NCI-H446 treated with DMSO at 0.1 percent for 48 hours (cell line): ENCODE measurements around the gene GPSM3.
"Not testable (repeated sequence)": the region's sequence is repeated elsewhere in the genome, so short reads cannot be mapped to it uniquely, and the experiment has no call there.

Experiments
- DNase-seq: peaks from one replicate; lab custom pipeline; 2025; lab: John Stamatoyannopoulos, UW

GPSM3 gene

DNA sequence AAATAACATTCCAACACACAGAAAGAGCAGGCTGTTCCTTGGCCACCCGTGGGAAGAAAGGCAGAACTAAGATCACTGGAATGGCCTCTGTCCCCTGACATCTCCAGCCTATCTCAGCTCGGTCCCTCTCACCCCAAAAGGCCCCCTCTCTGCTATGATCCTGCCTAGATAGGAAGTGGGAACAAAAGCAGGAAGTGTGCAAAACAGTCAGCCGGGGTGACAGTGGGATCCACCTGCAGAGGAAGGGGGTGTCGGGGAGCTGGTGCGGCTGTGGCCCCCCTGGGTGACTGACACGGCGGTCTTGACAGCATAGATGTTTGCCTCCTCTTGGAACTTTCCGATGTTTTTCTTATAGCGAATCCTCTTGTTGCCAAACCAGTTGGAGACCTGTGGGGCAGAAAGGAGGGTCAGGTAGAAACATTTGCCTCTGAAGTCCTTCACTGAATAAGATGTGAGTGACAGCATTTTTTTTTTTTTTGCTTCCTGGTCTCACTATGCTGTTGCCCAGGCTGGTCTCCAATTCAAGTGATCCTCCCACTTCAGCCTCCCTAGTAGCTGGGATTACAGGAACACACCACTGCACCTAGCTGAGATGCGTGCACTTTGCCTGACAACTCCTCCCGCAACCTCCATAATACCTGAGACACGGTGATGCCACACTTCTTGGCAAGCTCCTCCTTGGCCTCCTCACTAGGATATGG lies 5.3 kb downstream of the GPSM3 start:
- DNase-seq, result no peak

DNA sequence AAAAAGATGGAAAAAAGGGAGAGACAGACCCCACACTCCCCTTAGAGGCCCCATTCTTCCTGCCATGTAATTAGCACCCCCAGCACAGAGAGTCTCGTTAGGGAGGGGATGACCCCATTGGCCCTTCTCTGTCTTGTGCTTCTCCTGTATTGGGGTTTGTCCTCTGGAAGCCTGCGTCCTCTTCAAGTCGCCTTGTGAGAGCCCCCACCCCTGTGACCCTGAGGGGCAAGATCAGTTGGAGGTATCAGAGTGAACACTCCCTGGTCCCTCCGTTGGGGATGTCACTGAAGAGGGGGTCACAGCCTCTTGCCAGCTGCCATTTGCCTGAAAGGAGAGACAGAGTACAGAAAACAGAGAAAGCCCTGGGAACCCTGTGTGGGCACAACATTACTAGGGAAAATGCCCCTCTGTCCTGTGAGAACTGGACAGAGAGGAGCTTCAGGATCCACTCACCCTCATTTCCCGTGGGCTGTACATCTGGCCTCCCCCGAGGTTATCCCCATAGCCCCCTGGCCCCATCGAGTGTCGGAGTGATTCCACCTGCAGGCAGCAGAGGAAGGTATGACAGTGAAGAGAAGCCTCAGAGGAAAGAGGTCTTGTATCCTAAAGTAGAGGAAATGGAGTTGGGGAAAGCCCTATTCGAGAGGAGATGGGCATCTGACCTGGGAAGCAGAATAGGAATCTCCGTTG lies 6.1 kb downstream of the GPSM3 start:
- not testable (repeated sequence) for DNase-seq

DNA sequence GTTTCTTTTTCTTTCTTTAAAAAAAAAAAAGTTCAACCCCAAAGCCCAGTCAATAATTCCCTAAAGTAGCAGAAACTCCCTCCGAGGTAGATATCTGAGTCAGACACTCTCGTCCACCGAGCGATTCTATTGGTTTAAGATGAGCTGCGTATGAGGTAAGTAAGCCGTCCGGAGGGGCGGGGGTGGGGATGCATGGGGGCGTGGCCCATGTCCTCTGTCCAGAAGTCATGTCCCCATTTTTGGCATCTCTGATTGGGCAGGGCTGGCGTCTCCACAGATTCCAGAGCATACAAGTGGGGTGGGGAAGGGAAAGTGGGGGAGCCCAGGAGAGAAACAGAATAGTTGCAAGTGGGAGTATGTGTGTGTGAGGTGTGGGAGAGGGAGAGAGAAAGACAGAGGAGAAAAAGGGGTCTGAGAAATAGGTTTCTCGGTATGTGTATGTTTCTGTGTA lies 6.7 kb downstream of the GPSM3 start:
- not testable (repeated sequence) for DNase-seq

DNA sequence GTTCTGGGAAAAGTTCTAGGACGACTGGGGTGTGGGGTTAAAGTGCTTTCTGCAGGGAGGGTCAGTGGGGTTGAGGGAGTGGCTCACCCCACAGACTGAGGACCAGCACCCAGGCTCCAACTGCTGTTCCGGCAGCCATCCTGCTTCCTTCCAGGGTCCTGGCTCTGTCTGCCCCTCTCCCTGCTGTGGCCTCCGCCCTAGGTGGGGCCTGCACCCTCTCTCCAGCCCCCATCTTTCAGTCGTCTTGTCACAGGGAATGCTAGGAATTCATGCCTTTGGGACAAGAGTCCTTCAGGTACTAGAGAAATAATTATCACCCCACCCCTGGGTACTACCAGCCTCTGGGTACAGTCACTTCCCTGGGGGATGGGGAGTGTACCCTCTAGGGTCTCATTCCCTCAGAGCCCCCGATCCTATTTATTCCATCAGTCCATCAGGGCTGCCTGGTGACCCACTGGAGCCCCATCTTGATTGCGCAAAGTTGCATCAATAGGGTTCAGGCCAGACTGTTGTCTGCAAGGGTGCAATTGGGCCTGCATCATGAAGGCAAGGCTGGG lies 8.3 kb downstream of the GPSM3 start, which contains the start of gene AGER:
Gene AGER, minus strand, starts transcription at position 170 of the 557 bp plus-strand sequence. Its CDS starts 31 bp downstream, at position 139.
- no peak for DNase-seq

DNA sequence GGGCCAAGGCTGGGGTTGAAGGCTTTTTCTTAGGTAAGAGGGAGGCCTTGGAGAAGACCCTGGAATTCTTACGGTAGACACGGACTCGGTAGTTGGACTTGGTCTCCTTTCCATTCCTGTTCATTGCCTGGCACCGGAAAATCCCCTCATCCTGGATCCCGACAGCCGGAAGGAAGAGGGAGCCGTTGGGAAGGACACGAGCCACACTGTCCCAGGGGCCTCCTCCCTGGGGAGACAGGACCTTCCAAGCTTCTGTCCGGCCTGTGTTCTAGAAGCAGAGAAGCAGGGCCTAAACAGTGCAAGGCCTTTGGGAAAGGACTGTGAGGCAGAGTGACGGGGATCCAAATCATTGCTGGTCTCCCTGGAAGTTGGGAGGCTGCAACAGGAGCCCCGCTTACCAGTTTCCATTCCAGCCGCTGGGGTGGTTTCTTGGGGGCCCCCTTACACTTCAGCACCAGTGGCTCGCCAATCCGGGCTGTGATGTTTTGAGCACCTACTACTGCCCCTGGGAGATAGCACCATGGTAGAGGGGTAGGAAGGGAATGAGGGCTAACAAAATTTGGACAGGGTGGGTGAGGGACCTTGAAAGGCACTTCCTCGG lies 8.9 kb downstream of the GPSM3 start:
- no peak for DNase-seq

DNA sequence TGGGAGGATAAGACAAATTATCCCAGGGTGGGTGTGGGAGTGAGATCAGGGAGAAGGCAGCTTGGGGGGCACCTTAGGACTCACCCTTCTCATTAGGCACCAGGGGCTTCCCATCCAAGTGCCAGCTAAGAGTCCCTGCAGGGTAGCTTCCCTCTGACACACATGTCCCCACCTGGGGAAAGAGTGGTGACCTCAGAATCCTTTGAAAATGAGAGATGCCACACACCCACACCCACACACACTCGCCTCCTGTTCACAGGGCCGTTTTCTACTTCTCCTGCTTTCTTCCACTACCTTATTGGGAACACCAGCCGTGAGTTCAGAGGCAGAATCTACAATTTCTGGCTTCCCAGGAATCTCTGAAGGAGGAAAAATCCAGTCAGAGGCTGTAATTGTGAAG lies 9.4 kb downstream of the GPSM3 start:
- no peak for DNase-seq

DNA sequence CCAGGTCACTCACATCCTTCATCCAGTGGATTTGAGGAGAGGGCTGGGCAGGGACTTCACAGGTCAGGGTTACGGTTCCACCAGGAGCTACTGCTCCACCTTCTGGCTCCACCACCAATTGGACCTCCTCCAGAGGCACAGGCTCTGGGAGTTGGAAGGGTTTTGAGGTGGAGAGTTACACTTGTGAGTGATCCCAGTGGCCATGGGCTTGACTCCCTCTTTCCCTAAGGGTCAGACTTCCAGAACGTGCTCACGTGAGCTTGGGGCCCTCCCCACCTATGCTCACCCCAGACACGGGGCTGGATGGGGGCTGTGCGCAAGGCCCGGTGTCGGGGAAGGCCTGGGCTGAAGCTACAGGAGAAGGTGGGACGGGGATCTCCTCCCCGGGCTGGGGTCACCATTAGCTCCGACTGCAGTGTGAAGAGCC lies 9.9 kb downstream of the GPSM3 start:
- no peak for DNase-seq

DNA sequence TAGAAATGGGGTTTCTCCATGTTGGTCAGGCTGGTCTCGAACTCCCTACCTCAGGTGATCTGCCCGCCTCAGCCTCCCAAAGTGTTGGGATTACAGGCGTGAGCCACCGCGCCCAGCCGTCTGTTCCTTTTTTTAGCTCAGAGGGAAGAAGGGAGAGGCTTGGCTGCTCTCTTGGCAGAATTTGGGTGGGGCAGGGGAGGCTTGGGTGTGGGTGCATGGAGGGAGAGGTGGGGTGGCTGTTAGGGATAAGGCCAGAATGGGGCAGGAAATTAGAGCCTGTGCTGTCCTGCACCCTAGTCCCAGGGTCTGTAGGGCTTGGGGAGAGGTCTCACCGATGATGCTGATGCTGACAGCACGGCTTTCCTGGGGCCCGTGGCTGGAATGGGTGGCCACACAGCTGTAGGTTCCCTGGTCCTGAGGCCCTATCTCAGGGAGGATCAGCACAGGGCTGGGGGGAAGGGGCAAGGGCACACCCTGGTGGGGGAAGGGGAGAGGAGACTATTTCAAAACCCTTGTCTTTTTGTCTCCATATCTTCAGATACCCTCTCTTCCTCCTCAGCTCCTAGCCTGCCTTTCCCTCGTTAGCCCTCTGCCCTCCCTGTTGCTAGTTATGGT lies 10.4 kb downstream of the GPSM3 start:
- DNase-seq, result no peak

DNA sequence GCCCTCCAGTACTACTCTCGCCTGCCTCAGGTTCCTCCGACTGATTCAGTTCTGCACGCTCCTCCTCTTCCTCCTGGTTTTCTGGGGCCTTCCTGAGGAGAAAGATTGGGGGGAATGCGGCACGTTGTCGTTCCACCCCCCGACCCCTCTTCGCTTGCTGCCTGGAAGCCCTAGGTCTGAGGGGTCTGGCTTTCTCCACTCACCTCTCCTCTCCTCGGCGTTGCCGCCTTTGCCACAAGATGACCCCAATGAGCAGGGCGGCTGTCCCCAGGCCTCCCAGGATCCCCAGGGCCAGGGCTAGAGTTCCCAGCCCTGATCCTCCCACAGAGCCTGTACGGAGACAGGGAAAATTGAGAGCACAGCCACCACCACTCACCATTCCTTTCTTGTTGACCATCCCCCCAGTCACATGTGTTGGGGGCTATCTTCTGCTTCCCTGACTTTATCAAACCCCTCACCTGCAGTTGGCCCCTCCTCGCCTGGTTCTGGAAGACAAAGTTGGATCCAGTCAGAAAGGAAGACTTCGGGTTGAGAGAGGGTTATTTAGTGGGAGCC lies 11.2 kb downstream of the GPSM3 start:
- no peak for DNase-seq

DNA sequence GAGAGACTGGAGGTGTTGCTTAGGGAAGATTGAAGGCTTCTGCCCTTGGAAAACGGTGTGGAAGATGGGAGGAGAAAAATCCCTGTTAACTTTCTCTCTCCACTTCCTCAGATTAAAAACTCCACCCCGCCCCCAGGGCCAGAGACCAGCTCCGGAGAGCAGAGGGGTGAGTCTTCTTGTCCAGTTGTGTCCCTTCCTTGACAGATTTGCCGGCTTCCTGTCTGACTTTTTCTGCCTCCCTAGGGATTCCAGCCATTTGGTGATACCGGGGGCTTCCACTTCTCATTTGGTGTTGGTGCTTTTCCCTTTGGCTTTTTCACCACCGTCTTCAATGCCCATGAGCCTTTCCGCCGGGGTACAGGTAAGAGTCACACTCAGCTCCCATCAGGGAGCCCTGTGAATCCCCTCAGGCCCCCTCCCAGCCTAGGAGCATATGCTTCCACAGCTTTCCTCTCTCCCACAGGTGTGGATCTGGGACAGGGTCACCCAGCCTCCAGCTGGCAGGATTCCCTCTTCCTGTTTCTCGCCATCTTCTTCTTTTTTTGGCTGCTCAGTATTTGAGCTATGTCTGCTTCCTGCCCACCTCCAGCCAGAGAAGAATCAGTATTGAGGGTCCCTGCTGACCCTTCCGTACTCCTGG lies 12.6 kb downstream of the GPSM3 start:
- DNase-seq, result no peak

DNA sequence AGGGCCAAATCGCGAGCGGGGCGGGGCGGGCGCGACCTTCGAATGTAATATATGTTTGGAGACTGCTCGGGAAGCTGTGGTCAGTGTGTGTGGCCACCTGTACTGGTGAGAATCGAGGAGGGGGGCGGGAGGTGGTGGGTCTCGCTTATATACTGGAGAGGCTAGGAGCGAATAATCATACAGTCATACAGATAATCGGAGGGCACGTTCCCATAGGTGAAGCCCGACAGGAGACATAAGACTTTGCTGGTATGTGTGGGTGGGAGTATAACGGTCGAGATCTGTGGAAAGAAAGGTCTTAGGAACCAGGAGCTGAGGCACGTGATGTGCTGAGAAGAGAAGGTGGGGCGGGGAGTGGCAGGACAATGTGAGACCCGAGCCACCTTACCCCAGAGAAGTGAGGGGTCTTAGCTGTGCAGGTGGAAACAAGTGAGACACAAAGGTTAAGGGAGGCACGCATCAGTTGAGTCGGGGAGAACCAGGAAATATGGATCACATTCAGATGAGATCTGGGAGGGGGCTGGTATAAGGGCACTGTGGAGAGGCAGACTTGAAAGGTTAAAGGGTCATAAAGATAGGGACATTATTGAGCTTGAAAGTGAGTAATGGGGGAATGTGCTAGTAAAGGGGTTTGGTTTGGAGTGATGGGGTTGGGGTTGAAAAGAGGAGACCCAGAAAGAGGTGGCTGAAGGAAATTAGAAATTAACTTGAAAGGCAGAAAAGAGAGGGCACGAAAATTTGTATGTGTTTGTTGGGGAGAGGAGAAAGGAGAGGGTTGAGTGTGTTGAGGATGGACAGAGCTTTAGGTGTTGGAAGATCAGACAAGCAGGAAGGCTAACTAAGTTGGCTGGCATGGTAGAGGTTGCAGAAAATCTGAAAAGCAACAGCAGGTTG lies 13.6 kb downstream of the GPSM3 start:
- no peak for DNase-seq

DNA sequence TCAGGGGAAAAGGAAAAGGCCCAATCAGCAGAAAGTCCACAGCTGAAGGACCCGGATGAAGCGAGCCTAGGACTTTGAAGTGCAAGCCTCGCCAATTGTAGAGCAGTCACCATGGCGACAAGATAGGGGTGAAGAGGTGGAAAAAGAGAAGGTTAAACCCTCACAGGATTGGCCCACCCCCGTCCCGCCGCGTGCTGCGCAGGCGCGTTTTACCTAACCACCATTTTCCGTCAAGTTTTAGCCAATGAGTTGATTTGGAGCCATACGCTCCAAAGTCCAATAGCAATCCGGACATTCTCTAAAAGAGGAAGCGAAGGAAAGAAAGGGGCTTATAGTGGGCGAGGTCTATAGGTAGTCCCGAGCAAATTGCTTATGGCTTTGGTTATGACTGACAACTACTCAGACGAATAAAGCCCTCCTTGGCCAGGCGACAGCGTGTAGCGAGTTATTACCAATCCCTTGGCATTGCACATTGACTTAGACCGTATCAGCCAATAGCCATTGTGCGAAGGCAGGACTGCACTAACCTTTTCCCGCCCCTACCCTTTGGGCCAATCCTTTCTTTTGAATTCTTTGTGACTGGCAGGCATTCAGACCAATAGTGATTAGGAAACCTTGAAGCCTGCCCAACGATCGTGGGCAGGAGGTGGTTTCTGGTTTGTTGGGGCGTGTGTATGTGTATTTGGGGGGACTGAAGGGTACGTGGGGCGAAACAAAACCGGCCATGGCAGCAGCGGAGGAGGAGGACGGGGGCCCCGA lies 14.5 kb downstream of the GPSM3 start, which contains the start of gene RNF5:
Gene RNF5, plus strand, starts transcription at position 618 of the 759 bp plus-strand sequence. Its CDS starts 107 bp downstream, at position 725.
- peak; percentile 100 for DNase-seq

DNA sequence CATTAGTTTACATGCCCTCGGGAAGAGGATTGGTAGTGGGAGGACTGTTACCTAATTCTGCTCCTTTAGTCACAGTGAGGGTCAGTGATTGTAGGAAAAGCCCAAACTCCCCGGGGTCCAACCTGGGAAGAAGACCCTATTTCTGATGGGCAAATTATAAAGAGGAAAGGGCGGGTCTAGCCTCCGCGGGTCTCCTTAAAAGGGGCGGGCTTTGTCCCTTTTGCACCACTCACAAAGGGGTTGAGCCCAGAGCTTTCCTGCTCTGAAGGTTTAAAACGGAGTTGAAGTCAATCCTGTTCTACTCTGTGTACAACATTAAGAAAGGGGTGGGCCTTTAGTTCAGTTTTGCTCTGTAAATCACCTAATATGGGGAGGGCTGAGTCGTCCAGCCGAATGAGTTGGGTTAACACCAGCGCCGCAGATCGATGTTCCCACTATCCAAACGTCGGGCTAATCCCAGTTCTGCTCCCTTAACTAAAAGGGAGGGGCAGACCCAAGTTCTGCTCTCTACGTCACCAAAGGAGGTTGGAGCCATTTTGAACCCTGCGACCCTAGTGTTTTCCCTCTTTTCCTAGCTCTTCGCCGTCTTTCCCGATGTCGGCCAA lies 15.2 kb downstream of the GPSM3 start:
- DNase-seq, result peak; percentile 82

DNA sequence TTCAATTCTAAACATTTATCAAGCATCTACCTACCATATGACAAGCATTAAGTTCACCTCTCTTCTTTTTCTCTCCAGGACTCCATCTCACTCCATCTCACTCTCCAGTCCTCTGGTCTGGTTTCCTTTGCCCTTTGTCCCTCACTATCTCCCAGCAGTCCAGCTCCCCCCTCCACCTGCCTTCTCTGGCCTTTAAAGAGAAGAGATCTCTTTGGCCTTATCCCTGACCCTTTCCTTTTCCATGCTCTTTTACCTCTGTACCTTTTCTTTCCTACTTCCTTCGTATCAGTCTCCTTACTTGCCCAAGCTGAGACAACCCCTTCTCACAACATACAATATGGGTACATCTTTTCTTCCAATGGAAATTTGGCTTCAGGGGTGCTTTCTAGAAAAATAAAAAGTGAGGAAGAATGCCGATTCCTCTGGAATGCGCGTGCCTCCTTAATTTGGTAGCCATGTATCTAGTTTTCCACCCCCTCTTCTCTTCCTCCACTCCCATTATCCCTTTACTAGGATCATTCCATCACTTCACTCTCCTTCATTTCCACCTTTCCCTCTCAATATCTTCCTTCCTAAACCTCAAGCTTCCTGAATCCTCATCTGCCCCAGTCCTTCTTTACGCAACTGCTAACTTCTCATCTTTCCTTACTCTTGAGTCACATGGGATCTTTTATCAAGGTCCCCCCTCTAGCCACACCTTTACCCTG lies 15.8 kb downstream of the GPSM3 start:
- DNase-seq, result no peak

DNA sequence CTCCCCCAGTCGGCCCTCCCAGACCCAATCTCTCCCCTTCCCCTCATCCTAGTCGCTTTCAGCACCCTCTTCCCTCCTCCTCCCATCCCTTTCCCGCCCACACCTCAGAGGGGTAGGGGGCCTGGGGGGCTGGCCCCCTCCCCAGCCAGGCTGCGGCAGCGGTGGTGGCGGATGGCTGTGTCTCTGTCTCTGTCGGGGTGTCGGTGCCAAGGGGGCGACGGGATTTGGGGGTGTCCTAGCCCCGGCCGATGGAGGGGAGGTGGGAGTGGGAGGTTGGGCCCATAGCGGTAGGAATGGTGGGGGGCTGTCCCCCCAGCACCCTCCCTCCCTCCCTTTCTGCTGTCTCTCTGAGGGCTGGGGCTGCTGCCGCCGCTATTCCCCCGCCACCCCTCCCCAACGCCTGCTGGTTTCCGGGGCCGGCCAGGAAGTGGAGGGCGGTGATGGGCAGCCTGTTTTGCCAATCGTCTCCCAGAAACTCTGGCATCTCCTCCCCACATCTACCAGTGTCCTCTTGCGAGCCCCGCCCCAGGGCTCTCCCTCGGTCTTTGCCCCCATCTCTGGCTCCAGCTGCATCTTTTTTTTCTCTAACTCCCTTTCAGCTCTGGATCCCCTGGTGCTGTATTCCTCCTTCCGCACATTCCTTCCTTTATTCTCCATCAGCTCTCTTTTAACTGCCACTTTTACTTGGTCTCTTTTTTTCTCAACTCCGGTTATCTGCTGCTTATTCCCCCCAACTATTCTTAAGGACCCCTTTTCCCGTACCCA lies 16.6 kb downstream of the GPSM3 start, which contains the start of gene AGPAT1:
Gene AGPAT1, minus strand, starts transcription at position 374 of the 765 bp plus-strand sequence. CDS start 4,588 bp downstream, outside the sequence.
- DNase-seq, result peak; percentile 89

DNA sequence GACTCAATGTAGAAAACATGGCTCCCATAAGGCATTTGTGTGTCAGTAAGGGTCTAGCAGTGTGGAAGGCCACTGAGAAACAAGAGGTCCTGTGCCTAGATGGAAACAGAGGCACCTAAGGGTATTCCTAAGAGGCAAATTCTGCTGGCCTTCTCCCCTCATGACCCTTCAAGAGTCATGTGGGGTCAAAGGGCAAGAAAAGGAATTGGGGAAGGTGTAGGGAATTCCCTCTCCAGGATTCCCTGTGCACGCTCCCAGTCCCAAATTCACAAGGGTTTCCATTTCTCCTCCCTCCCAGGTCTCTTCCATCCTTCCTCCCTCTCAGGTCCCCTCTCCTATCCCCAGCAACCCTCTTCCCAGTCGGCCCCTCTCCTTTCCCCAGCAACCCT lies 17.1 kb downstream of the GPSM3 start:
- DNase-seq, result no peak

DNA sequence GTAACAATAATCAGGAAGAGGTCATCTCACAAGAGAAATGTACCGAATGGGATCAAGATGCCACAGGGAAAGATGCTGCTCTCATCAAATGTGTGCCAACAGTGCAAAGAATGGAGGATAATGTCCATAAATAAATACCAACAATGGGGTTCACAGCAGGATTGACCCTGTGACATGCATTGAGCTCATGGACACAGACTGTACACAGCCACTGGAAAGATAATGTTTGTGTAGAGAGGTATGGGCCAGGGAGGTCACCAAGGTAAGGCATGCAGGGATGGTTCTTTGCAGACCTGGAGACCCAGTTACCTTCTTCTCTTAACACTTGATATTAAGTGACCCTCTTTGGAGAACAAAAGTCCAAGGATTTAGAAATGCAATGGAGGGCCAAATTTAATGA lies 18.0 kb downstream of the GPSM3 start:
- DNase-seq, result no peak
